DOHH2 (cell line): Measurements from ENCODE around the gene FARS2.
A peak's percentile ranks its signal among the peaks of the same experiment; 100 is the strongest.

Experiments used
- H3F3A ChIP-seq: fragments of 200-600 bp; sonication (generic), shearing (Covaris generic); 2 replicates; pipeline ENCODE4 v1.6.0; 2016; ENCODE audit warnings: antibody characterized with exemption, mild to moderate bottlenecking; ENCODE audit not compliant: control insufficient read depth, insufficient read depth
- H3K27ac ChIP-seq: fragments of 200-600 bp; sonication (generic); 2 replicates; pipeline ENCODE4 v1.5.1; 2014; ENCODE audit warnings: low read depth, mild to moderate bottlenecking, low read length, moderate library complexity
- H3K27me3 ChIP-seq: fragments of 200-600 bp; sonication (generic); 2 replicates; pipeline ENCODE4 v1.6.1; 2014; ENCODE audit warnings: mild to moderate bottlenecking, low read length, mixed read lengths; ENCODE audit not compliant: control insufficient read depth
- H3K36me3 ChIP-seq: fragments of 200-600 bp; sonication (generic); 2 replicates; pipeline ENCODE4 v1.6.1; 2014; ENCODE audit warnings: mild to moderate bottlenecking, low read length, moderate library complexity, mixed read lengths; ENCODE audit not compliant: control insufficient read depth
- H3K4me1 ChIP-seq: fragments of 200-600 bp; sonication (generic); 2 replicates; pipeline ENCODE4 v1.6.1; 2014; ENCODE audit warnings: mild to moderate bottlenecking, low read length, mixed read lengths; ENCODE audit not compliant: control insufficient read depth
- H3K4me2 ChIP-seq: fragments of 200-600 bp; sonication (generic); 2 replicates; pipeline ENCODE4 v1.6.0; 2014; ENCODE audit warnings: mild to moderate bottlenecking, low read length, moderate library complexity
- H3K4me3 ChIP-seq: fragments of 200-600 bp; sonication (generic); 2 replicates; pipeline ENCODE4 v1.5.1; 2014; ENCODE audit warnings: mild to moderate bottlenecking, low read length, mixed read lengths
- H3K79me2 ChIP-seq: fragments of 200-600 bp; sonication (generic); 2 replicates; pipeline ENCODE4 v1.6.1; 2014; ENCODE audit warnings: mild to moderate bottlenecking, low read length, mixed read lengths; ENCODE audit not compliant: control insufficient read depth
- H3K9me2 ChIP-seq: fragments of 200-600 bp; sonication (generic); replicated peaks from 2 replicates; pipeline ENCODE4 v1.6.1; 2014; ENCODE audit warnings: mild to moderate bottlenecking, low read length, mixed read lengths; ENCODE audit not compliant: control insufficient read depth
- H3K9me3 ChIP-seq: fragments of 200-600 bp; sonication (generic); 2 replicates; pipeline ENCODE4 v1.6.1; 2014; ENCODE audit warnings: antibody characterized with exemption, low read length, mixed read lengths; ENCODE audit not compliant: control insufficient read depth, insufficient read depth
- H4K20me1 ChIP-seq: fragments of 200-600 bp; sonication (generic); 2 replicates; pipeline ENCODE4 v1.6.0; 2014; ENCODE audit warnings: low read depth, mild to moderate bottlenecking, antibody characterized with exemption, low read length, moderate library complexity; ENCODE audit not compliant: control insufficient read depth, insufficient read depth
- CTCF ChIP-seq: fragments of 200-600 bp; sonication (generic); IDR thresholded peaks from one replicate; pipeline ENCODE4 v1.5.1; 2014; ENCODE audit warnings: antibody characterized with exemption, mild to moderate bottlenecking, low read depth, low read length; ENCODE audit not compliant: poor library complexity, severe bottlenecking
- EZH2phosphoT487 ChIP-seq: fragments of 200-600 bp; sonication (generic); IDR thresholded peaks from 2 replicates; pipeline ENCODE4 v1.6.1; 2017; ENCODE audit warnings: borderline replicate concordance, mild to moderate bottlenecking, antibody characterized with exemption, low read length, moderate library complexity, mixed read lengths

The FARS2 gene

DNA sequence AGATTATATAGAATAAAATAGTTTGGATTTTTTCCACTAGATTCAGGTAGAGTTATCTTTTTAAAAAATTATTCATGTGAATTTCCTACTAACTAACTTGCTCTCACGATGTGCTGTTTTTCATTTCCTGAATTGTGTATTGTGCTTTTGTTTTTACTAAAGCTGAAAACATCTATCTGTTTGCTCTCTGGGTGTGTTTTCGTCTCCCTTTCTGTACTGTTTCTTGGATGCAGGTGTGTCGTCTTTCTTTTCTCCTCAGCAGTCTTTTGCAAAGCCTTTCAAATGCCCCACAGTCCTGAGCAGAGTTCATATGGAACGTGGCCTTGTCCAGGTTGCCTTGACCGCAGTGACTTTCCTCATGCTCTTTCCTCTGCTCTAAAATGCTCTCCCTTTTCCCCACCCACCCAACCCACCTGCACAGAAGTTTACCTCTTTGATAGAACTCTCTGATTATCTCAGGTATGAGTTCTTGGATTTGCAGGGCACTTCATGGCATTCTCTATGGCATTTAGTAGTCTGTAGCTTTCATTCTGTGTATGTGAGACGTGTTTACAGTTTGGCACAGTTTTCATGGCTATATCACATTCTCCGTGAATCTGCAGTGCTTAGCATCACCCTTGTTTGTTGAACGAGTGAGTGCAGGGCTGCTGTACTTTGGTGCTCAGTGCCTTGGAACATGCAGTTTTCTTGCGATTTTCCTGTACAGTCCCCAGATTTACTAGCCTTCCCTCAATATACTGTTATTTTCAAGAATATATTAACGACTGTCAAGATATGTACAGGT is 77.1 kb downstream of the FARS2 start:
- H3K27me3 ChIP-seq, result no peaks in the 10 kb centered on the region
- peaks cover 17% of the 10 kb centered on the region for H3K79me2 ChIP-seq
- H3K9me3 ChIP-seq, result no peaks in the 10 kb centered on the region
- TF ChIP-seq EZH2phosphoT487 (no peak), CTCF (no peak)
- H3K27ac ChIP-seq, result no peak overlapping the region
- peaks cover 41% of the 10 kb centered on the region for H3K4me1 ChIP-seq
- H3K4me3 ChIP-seq, result peak overlapping the region; percentile 29
- H3K36me3 ChIP-seq, result no peaks in the 10 kb centered on the region
- peak overlapping the region; percentile 52 for H3K4me2 ChIP-seq
- H3F3A ChIP-seq, result peaks cover 3% of the 10 kb centered on the region; the same call in 1 of the 2 replicates
- no peaks in the 10 kb centered on the region for H4K20me1 ChIP-seq
- no peaks in the 10 kb centered on the region for H3K9me2 ChIP-seq

DNA sequence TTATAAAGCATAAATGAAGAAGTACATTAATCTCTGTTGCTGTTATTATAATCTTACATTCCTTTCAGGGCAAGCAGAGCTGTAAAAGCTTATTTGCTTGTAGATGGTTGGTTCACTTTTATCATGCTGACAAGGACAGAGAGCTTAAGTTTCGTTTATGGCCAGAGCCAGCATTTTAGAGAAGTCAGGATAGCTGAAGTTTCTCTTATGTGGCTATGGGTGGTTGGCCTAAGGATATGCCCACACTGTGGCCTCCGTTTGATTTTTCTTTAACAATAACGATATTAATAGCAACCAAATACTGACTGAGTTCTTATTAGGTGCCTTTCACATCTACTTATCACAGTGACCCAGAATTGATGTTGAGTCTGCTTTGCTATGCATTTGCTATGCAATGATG is 78.5 kb downstream of the FARS2 start:
- Histone ChIP-seq H3K27ac (no peak overlapping the region), H3K4me3 (no peak overlapping the region), H3K9me3 (no peaks in the 10 kb centered on the region), H3F3A (peaks cover 3% of the 10 kb centered on the region; the same call in 1 of the 2 replicates), H3K4me2 (no peak overlapping the region), H3K79me2 (peaks cover 20% of the 10 kb centered on the region), H4K20me1 (no peaks in the 10 kb centered on the region), H3K9me2 (no peaks in the 10 kb centered on the region), H3K36me3 (no peaks in the 10 kb centered on the region), H3K27me3 (no peaks in the 10 kb centered on the region), H3K4me1 (peaks cover 45% of the 10 kb centered on the region)
- TF ChIP-seq CTCF, result no peak
- TF ChIP-seq EZH2phosphoT487, result no peak

- Histone ChIP-seq H3K4me3 (no peak overlapping the region), H3K4me2 (no peak overlapping the region)
- TF ChIP-seq EZH2phosphoT487 (no peak), CTCF (no peak)
Observed at GRCh38 chr6:5341845-5342244, 80.5 kb downstream of the FARS2 start.

More at GRCh38 chr6:5341845-5342244, 80.5 kb downstream of the FARS2 start:
- Histone ChIP-seq H3K9me3 (no peaks in the 10 kb centered on the region), H3F3A (no peaks in the 10 kb centered on the region), H4K20me1 (no peaks in the 10 kb centered on the region), H3K79me2 (peaks cover 15% of the 10 kb centered on the region), H3K27ac (no peak overlapping the region), H3K36me3 (no peaks in the 10 kb centered on the region), H3K9me2 (no peaks in the 10 kb centered on the region), H3K4me1 (peaks cover 32% of the 10 kb centered on the region), H3K27me3 (no peaks in the 10 kb centered on the region)
